PFSK-1 (cell line): ENCODE data around the gene NPSR1.

Source experiments
- POLR2AphosphoS5 ChIP-seq: IDR thresholded peaks from 2 replicates; pipeline ENCODE4 v1.6.1; 2012; ENCODE audit warnings: low read depth, mild to moderate bottlenecking, control low read depth, low read length, moderate library complexity
- REST ChIP-seq, 2 experiments: IDR thresholded peaks; 2 replicates each; pipeline versions ENCODE4 v1.6.1 to v1.8.0; 2011 to 2012; ENCODE audit warnings: low read depth in 2 of 2, low read length in 2 of 2, control low read depth in 1 of 2, inconsistent platforms in 1 of 2, mild to moderate bottlenecking in 1 of 2, moderate library complexity in 1 of 2; ENCODE audit not compliant: insufficient read depth in 1 of 2
- SIN3A ChIP-seq: IDR thresholded peaks from 2 replicates; pipeline ENCODE4 v1.6.1; 2012; ENCODE audit warnings: mild to moderate bottlenecking, low read length, moderate library complexity, borderline replicate concordance; ENCODE audit not compliant: insufficient read depth
- TAF1 ChIP-seq: IDR thresholded peaks from 2 replicates; pipeline ENCODE4 v1.6.1; 2012; ENCODE audit warnings: low read length, control low read depth, borderline replicate concordance; ENCODE audit not compliant: insufficient read depth

- TF ChIP-seq TAF1 (no peak), POLR2AphosphoS5 (no peak), SIN3A (no peak), REST (IDR thresholded peaks at IDR 0.05; ENCODE audit: insufficient read depth in 1 of 2, low read depth in 2 of 2, low read length in 2 of 2) (no peak)
Measured at GRCh38 chr7:34879871-34880270, 221.9 kb downstream of the NPSR1 start.
